WTC11 (cell line): ENCODE measurements around the gene TP63. TPM values are rescaled to one million over a fixed set of nuclear protein-coding genes. Genes with fewer than 3 reads are reported as not detected.

ENCODE experiments used
- ATAC-seq: fragments of 200-7000 bp; cut with Tn5 transposase; 2 replicates; pipeline ENCODE4 v1.10.0; 2021; ENCODE audit warnings: mild to moderate bottlenecking, moderate library complexity
- CTCF ChIA-PET: fragments of 300-600 bp; sonication (Branson Sonifier 250); formaldehyde crosslinking; loops from one replicate; lab custom pipeline; 2021; ENCODE audit warnings: antibody characterized with exemption; lab: Charles Lee
- POLR2A ChIA-PET: fragments of 350-600 bp; sonication (Branson Sonifier 250); formaldehyde crosslinking; loops from one replicate; lab custom pipeline; 2021; ENCODE audit warnings: antibody characterized with exemption; lab: Charles Lee
- DNase-seq: peaks from one replicate; pipeline ENCODE4 v3.0.0; 2021; ENCODE audit warnings: low spot score
- H3K27ac Mint-ChIP-seq: 2 replicates; pipeline ENCODE4 v1.8.0; 2021; ENCODE audit warnings: mixed read lengths
- H3K27me3 Mint-ChIP-seq: 2 replicates; pipeline ENCODE4 v1.8.0; 2021; ENCODE audit warnings: low read depth, mild to moderate bottlenecking, moderate library complexity, mixed read lengths
- H3K36me3 Mint-ChIP-seq: 2 replicates; pipeline ENCODE4 v1.8.0; 2021; ENCODE audit warnings: mixed read lengths
- H3K4me1 Mint-ChIP-seq: 2 replicates; pipeline ENCODE4 v1.8.0; 2022; ENCODE audit warnings: mixed read lengths
- H3K4me3 Mint-ChIP-seq: 2 replicates; pipeline ENCODE4 v1.8.0; 2021; ENCODE audit warnings: mild to moderate bottlenecking, moderate library complexity, mixed read lengths
- H3K9me3 Mint-ChIP-seq: 2 replicates; pipeline ENCODE4 v1.8.0; 2021; ENCODE audit warnings: mixed read lengths
- ATF2 ChIP-seq: sonication (generic); formaldehyde crosslinking; IDR thresholded peaks from 2 replicates; pipeline ENCODE4 v1.8.1; 2022; ENCODE audit warnings: low read depth, missing genetic modification reagents, borderline replicate concordance
- CTCF ChIP-seq: fragments of 200-600 bp; IDR thresholded peaks from 2 replicates; pipeline ENCODE4 v1.8.0; 2022; ENCODE audit warnings: antibody characterized with exemption
- ELF4 ChIP-seq: sonication (generic); formaldehyde crosslinking; IDR thresholded peaks from 2 replicates; pipeline ENCODE4 v1.8.1; 2022; ENCODE audit warnings: low read depth, mild to moderate bottlenecking, moderate library complexity, missing genetic modification reagents
- FOXK1 ChIP-seq: sonication (generic); formaldehyde crosslinking; IDR thresholded peaks from 2 replicates; pipeline ENCODE4 v1.8.0; 2022; ENCODE audit warnings: mild to moderate bottlenecking, moderate library complexity, missing genetic modification reagents
- FOXP1 ChIP-seq: sonication (generic); formaldehyde crosslinking; IDR thresholded peaks from 2 replicates; pipeline ENCODE4 v1.8.0; 2022; ENCODE audit warnings: missing genetic modification reagents, mild to moderate bottlenecking, moderate library complexity, borderline replicate concordance
- GRHL2 ChIP-seq: fragments of 250-450 bp; sonication (Bioruptor Pico); IDR thresholded peaks from 2 replicates; pipeline ENCODE4 v1.8.0; 2022; ENCODE audit warnings: mild to moderate bottlenecking, moderate library complexity; ENCODE audit not compliant: insufficient replicate concordance, severe bottlenecking
- NR2C2 ChIP-seq: sonication (generic); formaldehyde crosslinking; IDR thresholded peaks from 2 replicates; pipeline ENCODE4 v1.8.0; 2022; ENCODE audit warnings: mild to moderate bottlenecking, missing genetic modification reagents
- SMAD3 ChIP-seq: sonication (generic); formaldehyde crosslinking; IDR thresholded peaks from 2 replicates; pipeline ENCODE4 v1.8.0; 2022; ENCODE audit warnings: missing genetic modification reagents, mild to moderate bottlenecking, borderline replicate concordance
- ZNF138 ChIP-seq: sonication (generic); formaldehyde crosslinking; conservative IDR thresholded peaks from 2 replicates; pipeline ENCODE4 v1.8.1; 2022; ENCODE audit warnings: mild to moderate bottlenecking, moderate library complexity, missing genetic modification reagents
- ZNF219 ChIP-seq: sonication (generic); formaldehyde crosslinking; IDR thresholded peaks from 2 replicates; pipeline ENCODE4 v1.8.0; 2023; ENCODE audit warnings: missing genetic modification reagents, mild to moderate bottlenecking, borderline replicate concordance
- ZNF263 ChIP-seq: sonication (generic); formaldehyde crosslinking; IDR thresholded peaks from 2 replicates; pipeline ENCODE4 v1.8.1; 2022; ENCODE audit warnings: low read depth, mild to moderate bottlenecking, moderate library complexity, missing genetic modification reagents
- ZNF671 ChIP-seq: fragments of 250-450 bp; sonication (Bioruptor Pico); IDR thresholded peaks from 2 replicates; pipeline ENCODE4 v1.8.0; 2021; ENCODE audit warnings: mild to moderate bottlenecking
- total RNA-seq: library from RNA; stranded (reverse); gene quantifications from 3 replicates; pipeline ENCODE4 v1.2.3, GENCODE V29; 2021
- TF ChIP-seq, protein P1 (sequence below): fragments of 250-450 bp; sonication (Bioruptor Pico); IDR thresholded peaks from 2 replicates; pipeline ENCODE4 v1.9.0; 2021; ENCODE audit warnings: mild to moderate bottlenecking, borderline replicate concordance
- TF ChIP-seq, protein P2 (sequence below): sonication (generic); formaldehyde crosslinking; IDR thresholded peaks from 2 replicates; pipeline ENCODE4 v1.8.0; 2022; ENCODE audit warnings: mild to moderate bottlenecking, missing genetic modification reagents
- TF ChIP-seq, protein P3 (sequence below): fragments of 250-450 bp; sonication (Bioruptor Pico); IDR thresholded peaks from 2 replicates; pipeline ENCODE4 v2.1.2; 2022; ENCODE audit warnings: mild to moderate bottlenecking, moderate library complexity

The TP63 gene
- total RNA-seq, 1 experiment from 2014 or later = 0.09 TPM

- H3K4me1 Mint-ChIP-seq = peaks cover 19% of the 10 kb centered on the region
- H3K4me3 Mint-ChIP-seq = no peak overlapping the region
- no peaks in the 10 kb centered on the region for H3K36me3 Mint-ChIP-seq
- no peak for ATAC-seq
- no peaks in the 10 kb centered on the region for H3K9me3 Mint-ChIP-seq
- no peaks in the 10 kb centered on the region for H3K27me3 Mint-ChIP-seq
- no peak overlapping the region for H3K27ac Mint-ChIP-seq
- ChIA-PET CTCF (no interaction called here), POLR2A (no interaction called here)
- no peak for DNase-seq
- TF ChIP-seq FOXP1 (CRISPR knock-in tag) (no peak), ZNF263 (CRISPR knock-in tag) (no peak), GRHL2 (CRISPR knock-in tag) (no peak), NR2C2 (CRISPR knock-in tag) (no peak), CTCF (no peak), FOXK1 (no peak), ATF2 (CRISPR knock-in tag) (no peak)
- TF ChIP-seq, protein P1, sequence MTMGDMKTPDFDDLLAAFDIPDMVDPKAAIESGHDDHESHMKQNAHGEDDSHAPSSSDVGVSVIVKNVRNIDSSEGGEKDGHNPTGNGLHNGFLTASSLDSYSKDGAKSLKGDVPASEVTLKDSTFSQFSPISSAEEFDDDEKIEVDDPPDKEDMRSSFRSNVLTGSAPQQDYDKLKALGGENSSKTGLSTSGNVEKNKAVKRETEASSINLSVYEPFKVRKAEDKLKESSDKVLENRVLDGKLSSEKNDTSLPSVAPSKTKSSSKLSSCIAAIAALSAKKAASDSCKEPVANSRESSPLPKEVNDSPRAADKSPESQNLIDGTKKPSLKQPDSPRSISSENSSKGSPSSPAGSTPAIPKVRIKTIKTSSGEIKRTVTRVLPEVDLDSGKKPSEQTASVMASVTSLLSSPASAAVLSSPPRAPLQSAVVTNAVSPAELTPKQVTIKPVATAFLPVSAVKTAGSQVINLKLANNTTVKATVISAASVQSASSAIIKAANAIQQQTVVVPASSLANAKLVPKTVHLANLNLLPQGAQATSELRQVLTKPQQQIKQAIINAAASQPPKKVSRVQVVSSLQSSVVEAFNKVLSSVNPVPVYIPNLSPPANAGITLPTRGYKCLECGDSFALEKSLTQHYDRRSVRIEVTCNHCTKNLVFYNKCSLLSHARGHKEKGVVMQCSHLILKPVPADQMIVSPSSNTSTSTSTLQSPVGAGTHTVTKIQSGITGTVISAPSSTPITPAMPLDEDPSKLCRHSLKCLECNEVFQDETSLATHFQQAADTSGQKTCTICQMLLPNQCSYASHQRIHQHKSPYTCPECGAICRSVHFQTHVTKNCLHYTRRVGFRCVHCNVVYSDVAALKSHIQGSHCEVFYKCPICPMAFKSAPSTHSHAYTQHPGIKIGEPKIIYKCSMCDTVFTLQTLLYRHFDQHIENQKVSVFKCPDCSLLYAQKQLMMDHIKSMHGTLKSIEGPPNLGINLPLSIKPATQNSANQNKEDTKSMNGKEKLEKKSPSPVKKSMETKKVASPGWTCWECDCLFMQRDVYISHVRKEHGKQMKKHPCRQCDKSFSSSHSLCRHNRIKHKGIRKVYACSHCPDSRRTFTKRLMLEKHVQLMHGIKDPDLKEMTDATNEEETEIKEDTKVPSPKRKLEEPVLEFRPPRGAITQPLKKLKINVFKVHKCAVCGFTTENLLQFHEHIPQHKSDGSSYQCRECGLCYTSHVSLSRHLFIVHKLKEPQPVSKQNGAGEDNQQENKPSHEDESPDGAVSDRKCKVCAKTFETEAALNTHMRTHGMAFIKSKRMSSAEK = no peak
- TF ChIP-seq, protein P2, sequence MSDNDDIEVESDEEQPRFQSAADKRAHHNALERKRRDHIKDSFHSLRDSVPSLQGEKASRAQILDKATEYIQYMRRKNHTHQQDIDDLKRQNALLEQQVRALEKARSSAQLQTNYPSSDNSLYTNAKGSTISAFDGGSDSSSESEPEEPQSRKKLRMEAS = no peak
Measured at GRCh38 chr3:189901481-189901880, 270.3 kb downstream of the TP63 start.

DNA sequence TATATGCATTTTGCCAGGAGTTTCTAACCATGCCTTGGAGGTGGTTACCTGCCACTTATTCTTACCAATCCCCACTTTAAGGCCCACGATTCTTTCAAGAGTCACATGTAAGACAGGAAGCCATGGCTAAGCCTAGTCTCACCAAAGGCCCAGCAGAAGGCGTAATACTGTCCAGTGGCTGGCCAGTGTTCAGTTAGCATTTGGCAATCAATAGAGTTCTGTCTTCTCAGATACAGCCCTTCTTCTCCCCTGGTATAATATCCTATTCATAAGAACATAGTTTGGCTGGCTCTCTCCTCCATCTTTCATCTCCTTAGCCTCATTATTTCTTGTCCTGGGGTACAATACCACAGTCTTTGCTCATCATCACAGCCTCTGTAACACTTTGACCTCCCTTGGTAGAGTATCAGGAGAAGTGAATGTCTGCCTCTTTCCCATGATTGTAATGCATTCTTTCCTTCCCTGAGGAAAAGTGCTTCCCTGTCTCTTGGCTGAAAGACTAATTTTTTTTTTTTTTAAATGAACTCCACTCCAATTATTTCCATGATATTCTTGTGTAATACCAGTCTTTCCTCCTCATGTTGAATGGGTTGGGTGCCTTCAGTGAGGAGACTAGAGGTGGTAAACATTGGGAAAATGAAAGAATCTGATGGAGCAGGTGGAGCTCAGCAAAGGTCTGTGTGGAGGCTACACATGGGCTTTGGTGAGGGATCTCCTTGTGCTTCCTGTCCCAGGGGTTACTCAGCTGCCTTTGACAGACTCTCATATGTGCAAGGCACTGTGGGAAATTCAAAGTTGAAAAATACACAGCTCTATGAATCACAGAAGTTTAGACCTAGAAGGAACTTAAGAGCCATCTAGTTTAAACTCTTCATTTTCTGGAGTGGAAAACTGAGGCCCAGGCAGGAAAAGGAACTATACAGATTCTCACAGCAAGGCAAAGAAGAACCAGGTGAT, 271.3 kb downstream of the TP63 start:
- no peak for DNase-seq
- no peak overlapping the region for H3K27ac Mint-ChIP-seq
- ChIA-PET POLR2A (no interaction called here), CTCF (no interaction called here)
- H3K9me3 Mint-ChIP-seq = no peaks in the 10 kb centered on the region
- H3K4me3 Mint-ChIP-seq = no peak overlapping the region
- peaks cover 17% of the 10 kb centered on the region for H3K4me1 Mint-ChIP-seq
- no peaks in the 10 kb centered on the region for H3K36me3 Mint-ChIP-seq
- TF ChIP-seq ZNF138 (CRISPR knock-in tag) (no peak), ZNF671 (CRISPR knock-in tag) (no peak), ELF4 (CRISPR knock-in tag) (no peak), ATF2 (CRISPR knock-in tag) (no peak), CTCF (no peak), SMAD3 (CRISPR knock-in tag) (no peak), ZNF219 (CRISPR knock-in tag) (no peak), NR2C2 (CRISPR knock-in tag) (no peak)
- TF ChIP-seq, protein P3, sequence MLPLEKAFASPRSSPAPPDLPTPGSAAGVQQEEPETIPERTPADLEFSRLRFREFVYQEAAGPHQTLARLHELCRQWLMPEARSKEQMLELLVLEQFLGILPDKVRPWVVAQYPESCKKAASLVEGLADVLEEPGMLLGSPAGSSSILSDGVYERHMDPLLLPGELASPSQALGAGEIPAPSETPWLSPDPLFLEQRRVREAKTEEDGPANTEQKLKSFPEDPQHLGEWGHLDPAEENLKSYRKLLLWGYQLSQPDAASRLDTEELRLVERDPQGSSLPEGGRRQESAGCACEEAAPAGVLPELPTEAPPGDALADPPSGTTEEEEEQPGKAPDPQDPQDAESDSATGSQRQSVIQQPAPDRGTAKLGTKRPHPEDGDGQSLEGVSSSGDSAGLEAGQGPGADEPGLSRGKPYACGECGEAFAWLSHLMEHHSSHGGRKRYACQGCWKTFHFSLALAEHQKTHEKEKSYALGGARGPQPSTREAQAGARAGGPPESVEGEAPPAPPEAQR = no peak
- TF ChIP-seq, protein P2 = no peak
- H3K27me3 Mint-ChIP-seq = no peaks in the 10 kb centered on the region
- ATAC-seq = no peak
